HG02571 (cell line): ENCODE data around the gene TOP1.

Source experiments
- ATAC-seq: cut with Tn5 transposase; IDR thresholded peaks from one replicate; pipeline ENCODE4 v1.9.1; 2021; ENCODE audit warnings: mild to moderate bottlenecking, moderate library complexity; ENCODE audit not compliant: unreplicated experiment

The TOP1 gene

DNA sequence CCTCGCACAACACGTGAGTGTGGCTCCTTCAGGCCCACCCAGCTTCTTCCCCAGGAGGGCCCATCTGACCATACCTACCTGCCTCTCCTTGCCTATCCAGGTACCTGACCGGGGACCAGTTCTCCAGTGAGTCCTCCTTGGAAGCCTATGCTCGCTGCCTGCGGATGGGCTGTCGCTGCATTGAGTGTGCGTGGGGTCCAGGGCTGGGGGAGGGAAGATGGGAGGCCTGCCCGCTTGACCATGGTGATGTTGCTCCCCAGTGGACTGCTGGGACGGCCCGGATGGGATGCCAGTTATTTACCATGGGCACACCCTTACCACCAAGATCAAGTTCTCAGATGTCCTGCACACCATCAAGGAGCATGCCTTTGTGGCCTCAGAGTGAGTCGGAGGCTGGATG, 135.2 kb downstream of the TOP1 start:
- ATAC-seq: no peak

DNA sequence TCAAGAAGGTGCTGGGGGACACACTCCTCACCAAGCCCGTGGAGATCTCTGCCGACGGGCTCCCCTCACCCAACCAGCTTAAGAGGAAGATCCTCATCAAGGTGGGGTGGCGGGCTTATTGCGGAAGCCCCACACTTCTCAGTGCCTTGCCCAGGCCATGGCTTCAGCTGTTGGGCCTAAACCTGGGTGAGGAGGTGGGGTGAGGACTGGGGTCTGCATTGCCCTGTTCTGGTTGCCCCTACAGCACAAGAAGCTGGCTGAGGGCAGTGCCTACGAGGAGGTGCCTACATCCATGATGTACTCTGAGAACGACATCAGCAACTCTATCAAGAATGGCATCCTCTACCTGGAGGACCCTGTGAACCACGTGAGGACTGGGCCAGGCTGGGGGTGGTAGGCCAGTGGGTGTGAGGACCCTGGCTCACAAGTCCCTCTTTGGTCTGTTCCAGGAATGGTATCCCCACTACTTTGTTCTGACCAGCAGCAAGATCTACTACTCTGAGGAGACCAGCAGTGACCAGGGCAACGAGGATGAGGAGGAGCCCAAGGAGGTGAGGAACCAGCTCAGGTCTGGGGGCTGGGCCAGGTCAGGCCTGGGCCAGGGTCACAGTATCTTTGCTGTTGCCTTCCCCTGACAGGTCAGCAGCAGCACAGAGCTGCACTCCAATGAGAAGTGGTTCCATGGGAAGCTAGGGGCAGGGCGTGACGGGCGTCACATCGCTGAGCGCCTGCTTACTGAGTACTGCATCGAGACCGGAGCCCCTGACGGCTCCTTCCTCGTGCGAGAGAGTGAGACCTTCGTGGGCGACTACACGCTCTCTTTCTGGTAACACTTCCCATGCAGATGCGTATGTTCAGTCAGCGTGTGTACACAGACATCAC, 136.6 kb downstream of the TOP1 start:
- ATAC-seq: no peak

DNA sequence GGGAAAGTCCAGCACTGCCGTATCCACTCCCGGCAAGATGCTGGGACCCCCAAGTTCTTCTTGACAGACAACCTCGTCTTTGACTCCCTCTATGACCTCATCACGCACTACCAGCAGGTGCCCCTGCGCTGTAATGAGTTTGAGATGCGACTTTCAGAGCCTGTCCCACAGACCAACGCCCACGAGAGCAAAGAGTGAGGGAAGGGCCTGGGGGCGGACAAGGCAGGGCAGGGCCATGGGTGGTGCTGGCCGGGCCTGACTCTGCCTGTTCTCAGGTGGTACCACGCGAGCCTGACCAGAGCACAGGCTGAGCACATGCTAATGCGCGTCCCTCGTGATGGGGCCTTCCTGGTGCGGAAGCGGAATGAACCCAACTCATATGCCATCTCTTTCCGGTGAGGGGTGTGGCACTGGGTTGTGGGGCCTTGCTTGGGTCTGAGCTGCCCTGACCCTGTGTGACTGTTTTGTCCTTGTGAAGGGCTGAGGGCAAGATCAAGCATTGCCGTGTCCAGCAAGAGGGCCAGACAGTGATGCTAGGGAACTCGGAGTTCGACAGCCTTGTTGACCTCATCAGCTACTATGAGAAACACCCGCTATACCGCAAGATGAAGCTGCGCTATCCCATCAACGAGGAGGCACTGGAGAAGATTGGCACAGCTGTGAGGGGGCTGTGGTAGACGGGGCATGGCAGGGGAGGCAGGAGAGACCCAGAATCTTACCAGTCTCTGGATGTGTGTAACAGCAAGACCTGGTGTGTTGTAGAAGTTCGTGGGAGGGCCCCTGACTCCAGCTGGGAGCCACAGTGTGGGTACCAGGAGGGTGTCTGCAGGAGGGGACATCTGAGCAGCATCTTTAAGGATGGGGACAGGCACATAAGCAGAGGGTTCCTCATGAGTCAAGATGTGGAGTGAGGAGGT, 137.8 kb downstream of the TOP1 start:
- ATAC-seq: no peak

DNA sequence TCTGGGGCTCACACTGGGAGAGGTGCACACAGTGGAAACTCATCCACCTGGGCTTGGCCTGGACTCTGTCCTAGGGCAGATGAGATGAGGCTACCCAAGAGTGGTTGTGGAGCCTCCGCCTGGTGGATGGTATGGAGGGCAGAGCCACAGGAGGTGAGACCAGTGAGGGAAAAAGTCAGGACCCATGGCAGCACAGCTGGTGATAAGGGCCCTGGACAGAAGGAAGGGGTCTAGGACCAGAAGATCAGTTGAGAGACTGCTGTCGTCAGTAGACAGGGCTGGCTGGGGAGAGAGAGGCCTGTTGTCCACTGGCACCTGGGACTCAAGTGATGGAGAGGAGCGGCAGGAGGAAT, 138.5 kb downstream of the TOP1 start:
- ATAC-seq: no peak

DNA sequence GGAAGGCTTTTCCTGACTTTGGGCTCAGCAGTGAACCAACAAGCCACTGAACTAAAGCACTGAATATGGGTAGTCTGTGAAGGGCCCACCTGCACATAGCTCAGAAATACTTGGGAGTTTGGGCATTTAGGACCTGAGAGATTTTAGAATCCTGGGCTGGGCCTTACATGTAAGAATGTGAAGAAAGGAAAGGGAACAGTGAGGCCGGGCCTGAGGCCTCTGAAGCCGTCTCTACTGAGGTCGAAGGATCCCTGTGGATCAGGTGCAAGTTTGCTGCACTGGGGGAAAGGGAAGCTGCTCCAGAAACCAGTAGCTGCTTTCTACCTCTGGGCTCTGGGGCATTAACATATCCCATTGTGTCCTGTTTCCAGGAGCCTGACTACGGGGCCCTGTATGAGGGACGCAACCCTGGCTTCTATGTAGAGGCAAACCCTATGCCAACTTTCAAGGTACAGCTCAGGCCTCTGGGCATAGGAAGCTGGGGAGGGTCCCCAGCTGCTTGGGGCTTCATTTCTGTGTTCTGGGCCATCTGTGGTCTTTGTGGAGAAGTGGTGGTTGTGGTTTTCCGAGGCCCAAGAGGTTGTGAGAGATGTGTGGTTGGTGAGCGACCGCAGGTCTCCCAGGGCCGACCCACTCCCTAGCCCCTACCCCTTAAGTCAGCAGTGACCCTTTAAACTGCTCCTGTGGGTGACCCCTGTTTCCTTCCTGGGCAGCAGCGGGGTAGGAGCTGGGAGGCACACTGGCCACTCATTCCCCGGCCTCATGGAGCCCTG, 139.0 kb downstream of the TOP1 start:
- no peak for ATAC-seq

DNA sequence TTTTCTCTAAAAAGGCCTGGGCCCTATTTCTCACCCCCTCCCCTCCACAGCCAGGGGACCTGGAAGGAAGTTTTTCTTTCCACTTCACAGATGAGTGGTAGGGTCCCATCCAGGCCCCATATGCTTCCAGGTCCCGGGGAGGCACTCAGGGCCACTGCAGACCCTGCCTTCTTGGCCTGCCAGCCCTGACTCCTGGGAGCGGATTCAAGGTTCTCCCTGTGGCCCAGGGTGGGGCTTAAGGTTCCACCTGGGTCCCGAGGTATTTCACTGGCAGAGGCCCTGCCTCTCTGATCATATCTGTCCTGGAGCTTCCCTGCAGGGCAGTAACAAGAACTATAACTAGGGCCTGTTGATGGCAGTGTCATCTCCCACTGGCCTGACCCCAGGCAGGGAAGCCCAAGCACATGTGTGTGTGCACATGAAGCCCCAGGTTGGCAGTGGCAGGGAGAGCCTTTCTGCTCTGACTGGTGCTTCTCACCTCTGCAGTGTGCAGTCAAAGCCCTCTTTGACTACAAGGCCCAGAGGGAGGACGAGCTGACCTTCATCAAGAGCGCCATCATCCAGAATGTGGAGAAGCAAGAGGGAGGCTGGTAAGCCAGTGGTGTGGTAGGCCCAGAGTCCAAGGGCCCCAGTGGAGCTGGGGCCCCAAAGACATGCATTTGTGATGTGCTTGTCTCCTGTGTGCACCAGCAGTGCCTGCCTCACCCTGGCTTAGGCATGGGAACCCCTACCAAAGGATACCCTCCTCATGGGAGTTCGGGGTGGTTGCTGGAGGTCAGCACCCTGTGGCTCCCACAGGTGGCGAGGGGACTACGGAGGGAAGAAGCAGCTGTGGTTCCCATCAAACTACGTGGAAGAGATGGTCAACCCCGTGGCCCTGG, 139.9 kb downstream of the TOP1 start:
- no peak for ATAC-seq

- ATAC-seq: no peak
Measured at GRCh38 chr20:41169162-41169690, 140.6 kb downstream of the TOP1 start.

DNA sequence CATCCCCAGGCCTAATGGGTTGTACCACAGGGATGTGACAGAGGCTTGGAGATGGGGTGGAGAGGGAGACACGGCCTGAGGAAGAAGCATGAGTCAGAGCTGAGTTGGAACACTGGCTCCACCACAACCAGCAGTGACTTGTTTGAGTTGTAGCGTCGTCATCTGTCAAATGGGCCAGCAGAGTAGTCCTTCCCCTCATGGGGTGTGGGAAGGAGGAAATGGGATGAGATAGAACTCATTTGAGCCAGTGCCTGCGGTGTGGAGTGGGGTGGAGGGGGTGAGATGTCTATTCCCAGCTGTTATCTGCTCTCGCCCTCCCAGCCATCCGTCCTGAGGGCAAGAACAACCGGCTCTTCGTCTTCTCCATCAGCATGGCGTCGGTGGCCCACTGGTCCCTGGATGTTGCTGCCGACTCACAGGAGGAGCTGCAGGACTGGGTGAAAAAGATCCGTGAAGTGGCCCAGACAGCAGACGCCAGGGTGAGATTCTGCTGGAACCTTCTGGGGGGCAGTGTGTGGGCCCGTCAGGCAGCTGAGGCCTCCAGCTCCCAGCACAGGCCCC, 141.2 kb downstream of the TOP1 start:
- no peak for ATAC-seq

GRCh38 chr20:41170386-41171105, 141.9 kb downstream of the TOP1 start:
- ATAC-seq: no peak

GRCh38 chr20:41171736-41172295, 143.2 kb downstream of the TOP1 start:
- ATAC-seq: no peak

DNA sequence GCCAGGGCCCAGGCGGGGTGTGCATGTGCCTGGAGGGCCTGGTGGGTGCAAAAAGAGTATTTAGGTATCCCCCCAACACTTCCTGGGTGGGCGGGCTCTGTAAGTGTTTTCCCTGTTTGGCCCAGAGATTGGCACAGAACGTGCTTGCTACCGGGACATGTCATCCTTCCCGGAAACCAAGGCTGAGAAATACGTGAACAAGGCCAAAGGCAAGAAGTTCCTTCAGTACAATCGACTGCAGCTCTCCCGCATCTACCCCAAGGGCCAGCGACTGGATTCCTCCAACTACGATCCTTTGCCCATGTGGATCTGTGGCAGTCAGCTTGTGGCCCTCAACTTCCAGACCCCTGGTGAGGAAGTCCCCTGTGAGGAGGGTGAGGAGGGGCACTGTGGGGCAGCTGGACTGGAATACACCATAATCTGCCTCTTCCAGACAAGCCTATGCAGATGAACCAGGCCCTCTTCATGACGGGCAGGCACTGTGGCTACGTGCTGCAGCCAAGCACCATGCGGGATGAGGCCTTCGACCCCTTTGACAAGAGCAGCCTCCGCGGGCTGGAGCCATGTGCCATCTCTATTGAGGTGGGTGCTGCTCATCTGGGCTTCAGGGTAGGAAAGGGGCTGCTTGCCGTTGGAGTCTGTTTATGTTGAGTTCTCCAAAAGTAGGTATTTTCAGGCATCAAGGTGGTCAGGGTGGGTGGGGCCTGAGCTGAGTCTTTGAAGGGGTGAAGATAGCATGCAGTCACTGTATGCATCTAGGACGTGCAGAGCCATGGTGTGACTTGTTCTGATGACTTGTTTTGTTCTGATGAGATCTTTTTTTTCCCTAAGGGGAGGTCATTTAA, 143.9 kb downstream of the TOP1 start:
- no peak for ATAC-seq

GRCh38 chr20:41173161-41173721, 144.6 kb downstream of the TOP1 start:
- ATAC-seq: no peak

DNA sequence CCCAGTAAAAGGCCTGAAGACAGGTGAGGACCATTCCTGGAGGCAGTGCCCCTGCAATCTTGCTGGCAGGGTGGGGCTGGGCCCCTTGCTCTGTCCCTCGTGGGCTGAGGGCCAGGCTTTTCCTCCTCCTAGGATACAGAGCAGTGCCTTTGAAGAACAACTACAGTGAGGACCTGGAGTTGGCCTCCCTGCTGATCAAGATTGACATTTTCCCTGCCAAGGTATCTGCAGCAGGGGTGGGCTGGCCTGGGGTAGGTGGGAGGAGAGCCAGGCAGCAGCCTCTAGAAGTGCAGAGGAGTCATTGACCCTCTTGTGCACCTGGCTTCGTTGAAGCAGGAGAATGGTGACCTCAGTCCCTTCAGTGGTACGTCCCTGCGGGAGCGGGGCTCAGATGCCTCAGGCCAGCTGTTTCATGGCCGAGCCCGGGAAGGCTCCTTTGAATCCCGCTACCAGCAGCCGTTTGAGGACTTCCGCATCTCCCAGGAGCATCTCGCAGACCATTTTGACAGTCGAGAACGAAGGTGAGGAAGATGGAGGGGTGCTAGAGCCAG, 145.2 kb downstream of the TOP1 start:
- ATAC-seq: no peak
